HCT116 (cell line): Measurements from ENCODE around the gene PEG3. TPM values are rescaled to one million over a fixed set of nuclear protein-coding genes. Genes with fewer than 3 reads are reported as not detected.

Experiments
- ATAC-seq: fragments of 200-7000 bp; cut with Tn5 transposase; 2 replicates; pipeline ENCODE4 v1.9.1; 2020; ENCODE audit warnings: mild to moderate bottlenecking, moderate library complexity
- BruUV-seq: library from RNA; stranded (reverse); fragments of 400-500 nt; replicated peaks from 2 replicates; lab custom pipeline; 2021; lab: Mats Ljungman, UMichigan
- CTCF ChIA-PET: fragments of 300-600 bp; sonication (Branson Sonifier 250); formaldehyde crosslinking; loops from one replicate; lab custom pipeline; 2021; ENCODE audit warnings: antibody characterized with exemption; lab: Charles Lee
- POLR2A ChIA-PET: fragments of 300-600, 350-600 bp; sonication (Branson Sonifier 250); formaldehyde crosslinking; loops from one replicate; lab custom pipeline; 2021; ENCODE audit warnings: antibody characterized with exemption; lab: Charles Lee
- RAD21 ChIA-PET, 2 experiments: fragments of 300-600 bp; sonication (Branson Sonifier 250); formaldehyde crosslinking; loops; one replicate each; lab custom pipeline; 2023; ENCODE audit warnings: low total read pairs in 2 of 2; ENCODE audit not compliant: uncharacterized antibody in 2 of 2, unreplicated experiment in 2 of 2, low non-redundant PET in 1 of 2; lab: Charles Lee
- DNase-seq: peaks from one replicate; pipeline ENCODE4 v3.0.0-alpha.2; 2010; ENCODE audit warnings: low read depth, low spot score
- H2AFZ ChIP-seq: fragments of 200-600 bp; shearing (Covaris generic), sonication (generic); 2 replicates; pipeline ENCODE4 v1.6.1; 2017; ENCODE audit warnings: low read depth, mixed run types, mixed read lengths, antibody characterized with exemption, low read length; ENCODE audit not compliant: poor library complexity, severe bottlenecking
- H3K27ac ChIP-seq: 2 replicates; pipeline ENCODE4 v1.5.1; 2012; ENCODE audit warnings: low read depth, low read length
- H3K27me3 ChIP-seq: fragments of 200-600 bp; sonication (generic); 2 replicates; pipeline ENCODE4 v1.6.1; 2016; ENCODE audit warnings: mixed run types, low read length, mixed read lengths; ENCODE audit not compliant: insufficient read depth
- H3K36me3 ChIP-seq, 2 experiments: fragments of 200-500 bp in 1 of 2; fragments of 200-600 bp in 1 of 2; sonication (Bioruptor generic) in 1 of 2; sonication (generic) in 1 of 2; 2 replicates each; pipeline versions ENCODE4 v1.5.1 to v1.6.1; 2014 to 2016; ENCODE audit warnings: low read length in 2 of 2, inconsistent platforms in 1 of 2, mixed read lengths in 1 of 2, mixed run types in 1 of 2; ENCODE audit not compliant: insufficient read depth in 2 of 2, control insufficient read depth in 1 of 2
- H3K4me1 ChIP-seq, 2 experiments: fragments of 200-600 bp in 1 of 2; sonication (generic) in 1 of 2; 2 replicates each; pipeline versions ENCODE4 v1.5.1 to v1.6.1; 2012 to 2017; ENCODE audit warnings: low read length in 2 of 2, inconsistent platforms in 1 of 2, mild to moderate bottlenecking in 1 of 2, mixed read lengths in 1 of 2, mixed run types in 1 of 2, moderate library complexity in 1 of 2; ENCODE audit not compliant: insufficient read depth in 2 of 2, control insufficient read depth in 1 of 2
- H3K4me2 ChIP-seq: fragments of 200-600 bp; sonication (generic); 2 replicates; pipeline ENCODE4 v1.6.1; 2017; ENCODE audit warnings: mixed run types, low read length, mixed read lengths
- H3K4me3 ChIP-seq, 2 experiments: fragments of 200-600 bp in 1 of 2; sonication (generic) in 1 of 2; replicated peaks in 1 of 2; 2 replicates each; pipeline ENCODE4 v1.5.1; 2011 to 2016; ENCODE audit warnings: low read length in 2 of 2, control low read depth in 1 of 2, low read depth in 1 of 2, mild to moderate bottlenecking in 1 of 2, mixed read lengths in 1 of 2, mixed run types in 1 of 2
- H3K79me2 ChIP-seq: fragments of 200-600 bp; sonication (generic); 2 replicates; pipeline ENCODE4 v1.6.1; 2017; ENCODE audit warnings: mild to moderate bottlenecking, mixed run types, low read length, moderate library complexity, mixed read lengths; ENCODE audit not compliant: insufficient read depth
- H3K9ac ChIP-seq: fragments of 200-600 bp; sonication (generic); 2 replicates; pipeline ENCODE4 v1.6.1; 2016; ENCODE audit warnings: low read length, mixed read lengths
- H3K9me2 ChIP-seq: fragments of 200-600 bp; sonication (generic), shearing (Covaris generic); 2 replicates; pipeline ENCODE4 v1.6.1; 2017; ENCODE audit warnings: mixed run types, mild to moderate bottlenecking, moderate library complexity; ENCODE audit not compliant: insufficient read depth
- H3K9me3 ChIP-seq, 2 experiments: fragments of 200-500 bp in 1 of 2; fragments of 200-600 bp in 1 of 2; sonication (Bioruptor generic) in 1 of 2; sonication (generic) in 1 of 2; 2 replicates each; pipeline ENCODE4 v1.6.1; 2014 to 2017; ENCODE audit warnings: low read length in 2 of 2, mixed read lengths in 2 of 2, inconsistent platforms in 1 of 2, low read depth in 1 of 2, mild to moderate bottlenecking in 1 of 2, mixed run types in 1 of 2, moderate library complexity in 1 of 2; ENCODE audit not compliant: control insufficient read depth in 1 of 2, insufficient read depth in 1 of 2
- H4K20me1 ChIP-seq: fragments of 200-600 bp; sonication (generic), shearing (Covaris generic); 2 replicates; pipeline ENCODE4 v1.6.1; 2017; ENCODE audit warnings: mixed run types, mild to moderate bottlenecking, moderate library complexity; ENCODE audit not compliant: insufficient read depth
- ATF3 ChIP-seq: IDR thresholded peaks from 2 replicates; pipeline ENCODE4 v1.6.1; 2012
- CBX3 ChIP-seq: IDR thresholded peaks from 2 replicates; pipeline ENCODE4 v1.6.1; 2012; ENCODE audit warnings: low read depth
- CEBPB ChIP-seq: IDR thresholded peaks from 2 replicates; pipeline ENCODE4 v1.6.1; 2012; ENCODE audit warnings: low read depth
- ELF1 ChIP-seq: IDR thresholded peaks from 2 replicates; pipeline ENCODE4 v1.6.1; 2012; ENCODE audit warnings: low read depth, borderline replicate concordance
- EZH2 ChIP-seq: fragments of 200-600 bp; sonication (generic); IDR thresholded peaks from 2 replicates; pipeline ENCODE4 v1.6.1; 2017; ENCODE audit warnings: antibody characterized with exemption, mixed run types
- FOSL1 ChIP-seq: IDR thresholded peaks from 2 replicates; pipeline ENCODE4 v1.6.1; 2012; ENCODE audit warnings: low read depth
- MAX ChIP-seq: IDR thresholded peaks from 2 replicates; pipeline ENCODE4 v1.6.1; 2012
- POLR2A ChIP-seq: IDR thresholded peaks from 2 replicates; pipeline ENCODE4 v1.7.0; 2011; ENCODE audit warnings: borderline replicate concordance; ENCODE audit not compliant: insufficient read depth, insufficient read length; ENCODE audit errors: extremely low read depth
- ZFX ChIP-seq: fragments of 450-650 bp; IDR thresholded peaks from 2 replicates; pipeline ENCODE4 v1.6.1; 2017
- intact Hi-C: fragments of 100-400 bp; cut with micrococcal nuclease; formaldehyde crosslinking; loops from 2 replicates; pipeline ENCODE4 v1.10.0; 2022
- total RNA-seq: library from RNA; stranded (reverse); gene quantifications from one replicate; pipeline ENCODE4 v1.2.1, GENCODE V29; 2021; ENCODE audit not compliant: unreplicated experiment

The PEG3 gene
- total RNA-seq, 1 experiment from 2014 or later = 0.34 TPM

- no TSS peak for BruUV-seq
- peaks cover 9 to 30% of the 10 kb centered on the region in 2 experiments; a peak in 2 of 4 replicates for H3K9me3 ChIP-seq
- no peak overlapping the region for H3K27ac ChIP-seq
Observed at GRCh38 chr19:56835401-56835800, 5.1 kb downstream of the PEG3 start.

GRCh38 chr19:56834564-56835375 lies 5.8 kb downstream of the PEG3 start:
- H3K4me1 ChIP-seq = no peaks in the 10 kb centered on the region
- H3K4me3 ChIP-seq = no peak overlapping the region
- no TSS peak for BruUV-seq
- RAD21 ChIA-PET = no interaction called here
- no peak overlapping the region for H2AFZ ChIP-seq
- no peaks in the 10 kb centered on the region for H3K36me3 ChIP-seq
- H3K9me2 ChIP-seq = no peaks in the 10 kb centered on the region
- POLR2A ChIA-PET = no interaction called here
- H3K79me2 ChIP-seq = no peaks in the 10 kb centered on the region
- H3K27me3 ChIP-seq = no peaks in the 10 kb centered on the region
- ATAC-seq (no peak), DNase-seq (no peak)
- CTCF ChIA-PET = no interaction called here
- H3K27ac ChIP-seq = no peak overlapping the region
- intact Hi-C loops = no loop called here
- H3K9ac ChIP-seq = no peak overlapping the region
- TF ChIP-seq MAX = no peak
- TF ChIP-seq EZH2 = no peak
- no peak for TF ChIP-seq CEBPB
- TF ChIP-seq ATF3 = no peak
- no peak for TF ChIP-seq FOSL1
- no peak for TF ChIP-seq POLR2A
- H3K4me2 ChIP-seq = no peak overlapping the region
- H4K20me1 ChIP-seq = no peaks in the 10 kb centered on the region
- peaks cover 12 to 37% of the 10 kb centered on the region in 2 experiments; a peak in 2 of 4 replicates for H3K9me3 ChIP-seq

More at GRCh38 chr19:56835401-56835800, 5.1 kb downstream of the PEG3 start:
- Histone ChIP-seq H3K9me2 (no peaks in the 10 kb centered on the region), H3K4me2 (no peak overlapping the region), H3K9ac (no peak overlapping the region), H3K36me3 (no peaks in the 10 kb centered on the region), H3K4me3 (no peak overlapping the region), H3K79me2 (no peaks in the 10 kb centered on the region), H3K27me3 (no peaks in the 10 kb centered on the region), H4K20me1 (no peaks in the 10 kb centered on the region), H2AFZ (no peak overlapping the region), H3K4me1 (no peaks in the 10 kb centered on the region)
- CTCF ChIA-PET = no interaction called here
- no peak for DNase-seq
- intact Hi-C loops = no loop called here
- POLR2A ChIA-PET = no interaction called here
- ATAC-seq = no peak
- RAD21 ChIA-PET = no interaction called here
- TF ChIP-seq CBX3 (no peak), ZFX (no peak), ELF1 (no peak), CEBPB (no peak)
